ENCODE measurements around the gene CASK.
"Not testable (repeated sequence)": the region's sequence is repeated elsewhere in the genome, so short reads cannot be mapped to it uniquely, and the experiment has no call there.

CASK gene

DNA sequence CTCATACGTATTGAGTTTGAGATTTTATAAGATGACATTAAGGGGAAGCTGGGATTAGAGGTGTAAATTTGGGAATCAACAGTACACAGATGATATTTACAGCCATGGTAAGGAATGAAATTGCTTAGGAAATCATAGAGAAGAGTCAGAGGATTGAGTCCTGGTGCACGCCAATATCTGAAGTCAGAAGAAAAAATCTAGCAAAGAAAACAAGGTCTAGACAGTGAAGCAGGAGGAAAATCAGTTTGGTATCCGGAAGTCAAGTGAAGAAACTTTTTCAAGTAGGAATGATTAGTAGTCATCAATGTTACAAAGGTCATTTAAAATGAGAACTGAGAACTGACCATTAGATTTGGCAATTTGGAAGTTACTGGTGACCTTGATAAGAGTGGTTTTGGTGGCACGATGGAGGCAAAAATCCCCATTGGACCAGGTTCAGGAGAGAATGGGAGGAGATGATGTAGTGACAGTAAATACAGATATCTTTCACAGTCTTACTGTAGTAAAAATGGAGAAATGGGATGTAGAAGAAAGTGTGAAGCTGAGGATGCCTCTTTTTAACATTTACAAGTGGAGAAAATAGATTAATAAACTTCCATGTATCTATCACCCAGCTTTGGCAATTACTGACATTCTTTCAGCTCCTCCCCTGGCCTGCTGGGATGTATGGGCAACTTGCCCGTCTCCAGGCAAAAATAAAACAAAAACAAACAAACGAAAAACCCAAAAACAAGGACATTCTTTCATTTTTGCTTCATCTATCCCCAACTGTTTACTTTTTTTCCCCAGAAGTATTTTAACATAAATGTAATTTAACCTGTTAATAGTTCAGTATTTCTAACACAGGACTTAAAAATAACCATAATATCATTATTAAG, 245.9 kb downstream of the CASK start:
- TF ChIP-seq, protein P1, sequence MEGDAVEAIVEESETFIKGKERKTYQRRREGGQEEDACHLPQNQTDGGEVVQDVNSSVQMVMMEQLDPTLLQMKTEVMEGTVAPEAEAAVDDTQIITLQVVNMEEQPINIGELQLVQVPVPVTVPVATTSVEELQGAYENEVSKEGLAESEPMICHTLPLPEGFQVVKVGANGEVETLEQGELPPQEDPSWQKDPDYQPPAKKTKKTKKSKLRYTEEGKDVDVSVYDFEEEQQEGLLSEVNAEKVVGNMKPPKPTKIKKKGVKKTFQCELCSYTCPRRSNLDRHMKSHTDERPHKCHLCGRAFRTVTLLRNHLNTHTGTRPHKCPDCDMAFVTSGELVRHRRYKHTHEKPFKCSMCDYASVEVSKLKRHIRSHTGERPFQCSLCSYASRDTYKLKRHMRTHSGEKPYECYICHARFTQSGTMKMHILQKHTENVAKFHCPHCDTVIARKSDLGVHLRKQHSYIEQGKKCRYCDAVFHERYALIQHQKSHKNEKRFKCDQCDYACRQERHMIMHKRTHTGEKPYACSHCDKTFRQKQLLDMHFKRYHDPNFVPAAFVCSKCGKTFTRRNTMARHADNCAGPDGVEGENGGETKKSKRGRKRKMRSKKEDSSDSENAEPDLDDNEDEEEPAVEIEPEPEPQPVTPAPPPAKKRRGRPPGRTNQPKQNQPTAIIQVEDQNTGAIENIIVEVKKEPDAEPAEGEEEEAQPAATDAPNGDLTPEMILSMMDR (IDR thresholded peaks at IDR 0.05; ENCODE audit: control insufficient read depth, extremely low read depth, insufficient read depth) = no peak
- DNase-seq (ENCODE audit: low read depth) = no peak
- no peak overlapping the region for H3K4me3 ChIP-seq (ENCODE audit: low read depth, low read length)

DNA sequence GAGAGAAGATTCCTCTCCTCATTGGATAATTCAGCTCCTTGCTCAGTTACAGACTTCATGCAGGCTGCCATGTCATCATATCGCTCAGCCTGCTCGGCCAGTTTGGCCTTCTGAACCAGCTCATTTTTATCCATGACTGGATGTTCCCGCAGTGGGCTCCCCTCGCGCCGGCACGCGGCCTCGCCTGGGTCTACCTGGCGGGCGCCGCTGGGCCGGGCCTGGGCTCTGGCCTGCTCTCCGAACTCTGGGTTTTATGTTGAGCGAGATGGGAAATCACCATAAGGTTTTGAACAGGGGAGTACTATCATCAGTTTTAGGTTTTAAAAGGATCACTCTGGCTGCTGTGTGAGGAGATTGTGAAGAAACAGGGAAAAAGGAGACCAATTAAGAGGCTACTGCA, 247.0 kb downstream of the CASK start:
- not testable (repeated sequence) for H3K4me3 ChIP-seq (ENCODE audit: low read depth, low read length); DNase-seq (ENCODE audit: low read depth)

DNA sequence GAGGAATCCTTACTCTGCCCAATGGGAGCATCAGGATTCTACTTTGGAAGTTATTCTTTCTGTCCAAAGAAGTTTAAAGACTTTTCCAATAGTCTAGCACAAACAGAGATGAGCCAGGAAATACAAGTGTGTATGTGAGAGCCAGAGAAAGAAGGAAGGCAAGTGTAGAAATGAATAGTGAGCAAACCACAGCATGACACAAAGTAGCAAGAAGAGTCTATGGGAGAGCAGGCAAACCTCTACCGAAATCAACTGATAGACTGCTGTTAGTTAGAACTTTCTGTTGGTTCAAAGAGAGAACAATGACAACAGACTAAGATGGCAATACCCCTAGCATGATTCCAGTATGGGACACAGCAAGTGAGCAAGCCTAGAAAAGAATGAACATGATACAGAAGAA, 250.7 kb downstream of the CASK start:
- no peak overlapping the region for H3K4me3 ChIP-seq (ENCODE audit: low read depth, low read length)
- DNase-seq (ENCODE audit: low read depth) = no peak
- TF ChIP-seq, protein P1 (IDR thresholded peaks at IDR 0.05; ENCODE audit: control insufficient read depth, extremely low read depth, insufficient read depth) = no peak

DNA sequence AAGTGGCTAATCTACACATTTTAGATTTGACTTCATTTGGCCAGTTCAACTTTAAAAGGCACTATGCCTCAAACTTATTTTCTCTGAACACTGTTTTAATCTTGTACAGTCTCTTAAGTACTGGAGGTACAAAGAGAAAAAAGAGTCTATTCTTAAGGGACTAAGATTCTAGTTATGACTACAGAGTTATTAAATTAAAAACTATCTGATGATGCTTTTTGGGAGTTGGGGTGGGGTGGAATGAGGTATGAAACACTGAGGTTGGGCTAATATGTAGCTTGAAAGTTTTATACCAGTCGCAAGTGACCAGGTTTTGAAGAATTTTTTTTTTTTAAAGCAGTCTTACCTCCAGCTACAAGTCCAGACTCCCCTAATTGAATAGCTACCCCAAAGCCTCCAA, 252.3 kb downstream of the CASK start:
- TF ChIP-seq, protein P1 (IDR thresholded peaks at IDR 0.05; ENCODE audit: control insufficient read depth, extremely low read depth, insufficient read depth) = no peak
- H3K4me3 ChIP-seq (ENCODE audit: low read depth, low read length) = no peak overlapping the region
- no peak for DNase-seq (ENCODE audit: low read depth)

DNA sequence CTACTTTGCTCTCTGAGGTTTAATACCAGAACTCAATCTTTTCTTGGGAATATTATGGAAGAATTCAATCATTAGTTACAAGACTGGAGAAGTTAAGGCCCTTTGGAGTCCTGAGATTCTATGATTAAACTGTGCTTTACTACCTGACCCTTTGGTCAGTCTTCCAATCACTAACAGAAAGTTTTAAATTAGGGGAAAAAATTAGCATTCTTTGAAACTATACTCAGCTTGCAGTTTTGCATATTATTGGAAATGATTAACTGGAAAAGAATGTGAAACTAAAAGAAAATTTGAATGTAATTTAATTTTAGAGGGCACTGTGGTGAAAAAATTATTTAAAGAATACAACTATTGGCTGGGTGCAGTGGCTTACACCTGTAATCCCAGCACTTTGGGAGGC, 253.2 kb downstream of the CASK start:
- DNase-seq (ENCODE audit: low read depth) = no peak
- TF ChIP-seq, protein P1 (IDR thresholded peaks at IDR 0.05; ENCODE audit: control insufficient read depth, extremely low read depth, insufficient read depth) = no peak
- H3K4me3 ChIP-seq (ENCODE audit: low read depth, low read length) = no peak overlapping the region

DNA sequence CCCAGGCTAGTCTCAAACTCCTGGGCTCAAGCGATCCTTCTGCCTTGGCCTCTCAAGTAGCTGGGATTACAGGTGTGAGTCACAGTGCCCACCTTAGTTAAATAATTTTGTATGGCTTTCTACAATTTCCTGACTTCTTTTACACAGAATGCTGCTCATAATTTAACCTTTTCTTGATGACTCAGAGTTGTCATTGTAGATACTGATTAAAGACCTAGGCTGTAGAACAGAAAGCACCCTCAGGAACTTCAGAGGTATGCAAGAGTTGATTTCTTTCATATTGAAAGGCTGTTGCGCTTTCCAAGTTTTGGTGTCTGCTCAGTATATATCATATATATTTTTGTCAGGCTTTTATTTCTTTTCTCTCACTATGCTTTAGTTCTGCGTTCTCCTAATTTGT, 255.7 kb downstream of the CASK start:
- H3K4me3 ChIP-seq (ENCODE audit: low read depth, low read length) = no peak overlapping the region
- DNase-seq (ENCODE audit: low read depth) = no peak
- TF ChIP-seq, protein P1 (IDR thresholded peaks at IDR 0.05; ENCODE audit: control insufficient read depth, extremely low read depth, insufficient read depth) = no peak

DNA sequence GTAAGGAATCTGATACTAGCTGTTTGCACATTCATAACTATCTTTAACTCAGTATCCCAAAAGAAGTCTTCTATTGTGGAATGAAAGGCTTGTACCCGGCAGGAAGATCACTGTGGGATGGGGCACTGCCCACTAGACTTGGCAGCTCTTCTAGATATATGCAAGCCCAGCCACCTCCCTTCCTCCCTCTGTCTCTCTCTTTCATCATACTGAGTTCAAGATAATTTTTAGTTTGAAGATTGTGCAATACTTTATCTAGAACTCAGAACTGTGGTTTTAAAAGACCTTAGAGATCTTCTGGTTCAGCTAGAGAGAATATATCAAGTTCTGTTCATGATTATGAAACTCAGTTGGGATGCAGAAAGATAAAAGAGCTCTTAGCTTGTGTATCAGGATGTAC, 257.1 kb downstream of the CASK start:
- no peak overlapping the region for H3K4me3 ChIP-seq (ENCODE audit: low read depth, low read length)
- DNase-seq (ENCODE audit: low read depth) = no peak

More for the DNA sequence above, 257.1 kb downstream of the CASK start:
- TF ChIP-seq, protein P1 (IDR thresholded peaks at IDR 0.05; ENCODE audit: control insufficient read depth, extremely low read depth, insufficient read depth) = no peak
